ENCODE results near the gene RRN3.
"Not testable (repeated sequence)": the region's sequence is repeated elsewhere in the genome, so short reads cannot be mapped to it uniquely, and the experiment has no call there.

The RRN3 gene

DNA sequence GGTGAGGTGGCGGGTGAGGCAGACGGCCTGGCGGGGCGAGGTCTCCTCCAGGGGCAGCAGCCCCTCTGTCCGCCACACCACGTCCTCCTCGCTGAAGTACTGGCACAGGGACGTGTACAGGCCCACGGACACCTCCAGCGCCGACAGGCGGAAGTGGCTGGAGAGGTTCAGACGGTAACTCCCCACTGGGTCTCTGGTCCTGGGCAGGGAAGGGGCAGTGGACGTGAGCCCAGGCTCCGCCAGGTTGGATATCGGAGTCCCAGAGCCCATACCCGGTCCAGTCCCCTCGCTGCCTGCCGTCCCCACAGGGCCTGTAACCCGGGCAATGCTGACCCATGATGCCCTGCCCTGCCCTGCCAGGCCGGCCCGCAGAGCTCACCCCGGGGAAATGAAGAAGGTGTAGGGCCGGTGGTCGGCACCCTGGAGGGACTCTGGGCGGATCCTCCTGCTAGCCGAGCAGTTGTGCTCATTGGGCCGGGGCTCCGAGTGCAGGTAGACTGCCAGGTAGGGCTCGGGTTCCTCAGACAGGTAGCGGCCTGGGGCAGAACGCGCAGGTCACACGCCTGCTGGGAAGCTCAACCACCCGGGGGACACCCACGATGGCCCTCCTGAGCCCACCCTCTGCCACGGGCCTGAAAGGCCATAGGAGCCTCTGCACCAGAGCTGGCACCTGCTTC, 36.3 kb upstream of the RRN3 start:
- DNase-seq (ENCODE audit: low spot score); POLR2A ChIA-PET (ENCODE audit: low non-redundant PET); H3K27ac ChIP-seq; CTCF ChIA-PET: not testable (repeated sequence)

- CTCF ChIA-PET; H3K27ac ChIP-seq; POLR2A ChIA-PET (ENCODE audit: low non-redundant PET); DNase-seq (ENCODE audit: low spot score): not testable (repeated sequence)
These were observed 33.8 kb upstream of the RRN3 start for GRCh38 chr16:15127641-15128425.

DNA sequence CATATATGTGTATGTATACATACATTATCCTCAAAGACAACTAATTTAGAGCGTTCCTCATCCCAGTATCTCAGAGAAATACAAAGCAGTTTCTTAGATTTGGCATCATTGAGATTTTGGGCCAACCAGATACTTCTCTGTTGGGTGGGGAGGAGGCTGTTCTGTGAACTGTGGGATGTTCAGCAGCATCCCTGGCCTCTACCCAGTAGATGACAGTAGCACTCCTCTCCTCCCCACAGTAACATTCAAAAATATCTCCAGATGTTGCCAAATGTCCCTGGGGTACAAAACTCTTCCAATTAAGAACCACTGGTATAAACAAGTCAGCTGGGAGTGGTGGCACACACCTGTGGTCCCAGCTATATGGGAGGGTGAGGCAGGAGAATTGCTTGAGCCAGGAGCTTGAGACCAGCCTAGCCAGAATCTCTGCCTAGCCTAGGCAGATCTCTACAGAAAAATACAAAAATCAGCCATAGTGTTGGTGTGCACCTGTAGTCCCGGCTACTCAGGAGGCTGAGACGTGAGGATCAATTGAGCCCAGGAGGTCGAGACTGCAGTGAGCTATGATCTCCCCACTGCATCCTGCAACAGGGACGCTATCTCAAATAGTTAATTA, 6.4 kb upstream of the RRN3 start:
- CTCF ChIA-PET; DNase-seq (ENCODE audit: low spot score); H3K27ac ChIP-seq; POLR2A ChIA-PET (ENCODE audit: low non-redundant PET): not testable (repeated sequence)

GRCh38 chr16:15099366-15099909, 5.4 kb upstream of the RRN3 start:
- DNase-seq (ENCODE audit: low spot score); H3K27ac ChIP-seq; POLR2A ChIA-PET (ENCODE audit: low non-redundant PET); CTCF ChIA-PET: not testable (repeated sequence)

GRCh38 chr16:15096583-15096972, 2.5 kb upstream of the RRN3 start:
- POLR2A ChIA-PET (ENCODE audit: low non-redundant PET); CTCF ChIA-PET; H3K27ac ChIP-seq; DNase-seq (ENCODE audit: low spot score): not testable (repeated sequence)

DNA sequence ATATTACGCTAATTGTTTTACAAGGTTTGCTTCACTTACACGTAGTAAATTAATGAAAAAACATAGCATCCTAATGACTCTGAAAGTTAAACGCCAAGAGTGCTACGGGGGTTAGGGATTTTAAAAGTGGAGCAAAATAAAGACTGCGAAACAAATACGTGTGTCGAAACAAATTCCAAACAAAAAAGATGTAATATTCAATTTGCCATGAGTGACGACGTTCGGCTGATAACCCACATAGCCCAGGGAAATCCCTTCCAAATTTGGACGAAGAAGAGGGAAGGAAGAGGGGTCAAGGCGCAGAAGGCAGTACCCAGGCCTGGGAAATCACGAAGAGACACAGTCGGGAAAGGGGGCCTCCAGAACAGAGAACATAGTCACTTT, 509 bp downstream of the RRN3 start:
- POLR2A ChIA-PET (ENCODE audit: low non-redundant PET) = interaction anchor here (0.6 kb wide), 1 partner anchor 47 kb away, joined by 12 read pairs; no protein-coding TSS in a partner anchor
- DNase-seq (ENCODE audit: low spot score); CTCF ChIA-PET: not testable (repeated sequence)
- peak overlapping the region; percentile 70 for H3K27ac ChIP-seq

GRCh38 chr16:15090663-15091269, 3.3 kb downstream of the RRN3 start:
- DNase-seq (ENCODE audit: low spot score); POLR2A ChIA-PET (ENCODE audit: low non-redundant PET); H3K27ac ChIP-seq: not testable (repeated sequence)
- TF ChIP-seq, protein P1, sequence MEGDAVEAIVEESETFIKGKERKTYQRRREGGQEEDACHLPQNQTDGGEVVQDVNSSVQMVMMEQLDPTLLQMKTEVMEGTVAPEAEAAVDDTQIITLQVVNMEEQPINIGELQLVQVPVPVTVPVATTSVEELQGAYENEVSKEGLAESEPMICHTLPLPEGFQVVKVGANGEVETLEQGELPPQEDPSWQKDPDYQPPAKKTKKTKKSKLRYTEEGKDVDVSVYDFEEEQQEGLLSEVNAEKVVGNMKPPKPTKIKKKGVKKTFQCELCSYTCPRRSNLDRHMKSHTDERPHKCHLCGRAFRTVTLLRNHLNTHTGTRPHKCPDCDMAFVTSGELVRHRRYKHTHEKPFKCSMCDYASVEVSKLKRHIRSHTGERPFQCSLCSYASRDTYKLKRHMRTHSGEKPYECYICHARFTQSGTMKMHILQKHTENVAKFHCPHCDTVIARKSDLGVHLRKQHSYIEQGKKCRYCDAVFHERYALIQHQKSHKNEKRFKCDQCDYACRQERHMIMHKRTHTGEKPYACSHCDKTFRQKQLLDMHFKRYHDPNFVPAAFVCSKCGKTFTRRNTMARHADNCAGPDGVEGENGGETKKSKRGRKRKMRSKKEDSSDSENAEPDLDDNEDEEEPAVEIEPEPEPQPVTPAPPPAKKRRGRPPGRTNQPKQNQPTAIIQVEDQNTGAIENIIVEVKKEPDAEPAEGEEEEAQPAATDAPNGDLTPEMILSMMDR (conservative IDR thresholded peaks at IDR 0.05; ENCODE audit: low read depth) = peak; percentile 26; the same call in 1 of the 2 replicates
- CTCF ChIA-PET = interaction anchor here (0.5 kb wide), 1 partner anchor 129 kb away, joined by 3 read pairs; no protein-coding TSS in a partner anchor

GRCh38 chr16:15082788-15083187, 11.3 kb downstream of the RRN3 start:
- POLR2A ChIA-PET (ENCODE audit: low non-redundant PET); DNase-seq (ENCODE audit: low spot score); H3K27ac ChIP-seq; CTCF ChIA-PET: not testable (repeated sequence)

GRCh38 chr16:15080883-15081282, 13.2 kb downstream of the RRN3 start:
- CTCF ChIA-PET; POLR2A ChIA-PET (ENCODE audit: low non-redundant PET); H3K27ac ChIP-seq; DNase-seq (ENCODE audit: low spot score): not testable (repeated sequence)

- POLR2A ChIA-PET (ENCODE audit: low non-redundant PET); H3K27ac ChIP-seq; DNase-seq (ENCODE audit: low spot score); CTCF ChIA-PET: not testable (repeated sequence)
These were observed 17.9 kb downstream of the RRN3 start for GRCh38 chr16:15076161-15076560.

GRCh38 chr16:15073101-15073500, 21.0 kb downstream of the RRN3 start:
- CTCF ChIA-PET = interaction anchor here (0.7 to 1.7 kb wide), 2 partner anchors 16 to 21 kb away, joined by 3 to 6 read pairs; partner anchors contain the start of gene RRN3
- no peak for DNase-seq (ENCODE audit: low spot score)
- TF ChIP-seq, protein P1 (conservative IDR thresholded peaks at IDR 0.05; ENCODE audit: low read depth) = no peak
- no peak overlapping the region for H3K27ac ChIP-seq
- POLR2A ChIA-PET (ENCODE audit: low non-redundant PET) = no interaction called here
